Left cardiac atrium (tissue), 4 donors: ENCODE results near the gene LDLR. TPM values are rescaled to one million over a fixed set of nuclear protein-coding genes. Genes with fewer than 3 reads are reported as not detected.
"Not testable (repeated sequence)": the region's sequence is repeated elsewhere in the genome, so short reads cannot be mapped to it uniquely, and the experiment has no call there.

ENCODE experiments used
- ATAC-seq, 2 donors: fragments of 200-7000 bp; cut with Tn5 transposase; one replicate each; pipeline ENCODE4 v1.9.1; 2020; ENCODE audit warnings: mild to moderate bottlenecking in 2 of 2, moderate library complexity in 2 of 2
- DNase-seq: peaks from one replicate; pipeline ENCODE4 v3.0.0-alpha.2; 2020
- intact Hi-C, 2 donors: fragments of 100-400 bp; cut with DNase I; formaldehyde crosslinking; loops; one replicate each; pipeline versions ENCODE4 v1.14.1 to v1.15.1; 2022 to 2023
- total RNA-seq, 2 donors: library from RNA; stranded (reverse); fragmentation: NEBNext Ultra II Directional; extraction: Animal tissue kit (Norgen Biotek cat#: 25700); gene quantifications; one replicate each; pipeline ENCODE4 v1.2.1, GENCODE V29; 2021
- donor health status: DM: no; HTN: yes; CAD: no.
- donor health status: DM: no; HTN: yes; CAD: no; lungs with severe emphysema.
- donor health status: DM: yes; HTN: yes; CAD: no.
- donor health status: Dilated cardiomyopathy.

Gene LDLR
- total RNA-seq, 2 donors from 2014 or later = 24.4 to 80.0 TPM

- ATAC-seq = no peak
- no peak for DNase-seq
- intact Hi-C loops = no loop called here
Observed at GRCh38 chr19:11098861-11099260, 9.6 kb downstream of the LDLR start.

- no peak for DNase-seq
- intact Hi-C loops = no loop called here
Observed at GRCh38 chr19:11100049-11100448, 10.8 kb downstream of the LDLR start.

DNA sequence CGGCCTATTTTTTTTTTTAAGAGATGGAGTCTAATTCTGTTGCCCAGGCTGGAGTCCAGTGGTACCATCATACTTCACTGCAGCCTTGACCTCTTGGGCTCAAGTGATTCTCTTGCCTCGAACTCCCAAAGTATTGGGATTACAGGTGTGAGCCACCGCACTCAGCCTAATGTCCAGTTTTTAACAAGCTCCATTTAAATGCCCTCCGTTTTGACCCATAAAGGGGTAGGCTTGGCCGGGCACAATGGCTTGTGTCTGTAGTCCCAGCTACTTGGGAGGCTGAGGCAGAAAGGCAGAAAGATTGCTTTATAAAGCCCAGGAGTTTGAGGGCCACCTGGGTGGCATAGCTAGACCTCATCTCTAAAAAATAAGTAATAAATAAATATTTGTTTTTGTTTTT lies 11.8 kb downstream of the LDLR start:
- no peak for DNase-seq
- no peak for ATAC-seq
- intact Hi-C loops = no loop called here

More at GRCh38 chr19:11100049-11100448, 10.8 kb downstream of the LDLR start:
- ATAC-seq = no peak

DNA sequence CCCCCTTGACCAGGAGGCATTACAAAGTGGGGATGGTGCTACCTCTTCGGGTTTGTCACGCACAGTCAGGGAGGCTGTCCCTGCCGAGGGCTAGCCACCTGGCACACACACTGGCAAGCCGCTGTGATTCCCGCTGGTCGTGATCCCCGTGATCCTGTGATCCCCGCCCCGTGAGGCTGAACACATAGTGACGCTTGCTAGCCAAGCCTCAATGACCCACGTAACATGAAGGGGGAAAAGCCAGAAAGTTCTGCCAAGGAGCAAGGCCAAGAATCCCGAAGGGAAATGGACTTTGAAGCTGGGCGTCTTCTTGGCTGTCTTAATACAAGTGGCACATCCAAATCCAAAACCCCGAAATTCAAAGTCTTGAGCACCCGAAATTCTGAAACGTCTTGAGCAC lies 13.7 kb downstream of the LDLR start:
- intact Hi-C loops = no loop called here
- DNase-seq (no peak), ATAC-seq (peak in 1 of 2 donors; percentile 85)

DNA sequence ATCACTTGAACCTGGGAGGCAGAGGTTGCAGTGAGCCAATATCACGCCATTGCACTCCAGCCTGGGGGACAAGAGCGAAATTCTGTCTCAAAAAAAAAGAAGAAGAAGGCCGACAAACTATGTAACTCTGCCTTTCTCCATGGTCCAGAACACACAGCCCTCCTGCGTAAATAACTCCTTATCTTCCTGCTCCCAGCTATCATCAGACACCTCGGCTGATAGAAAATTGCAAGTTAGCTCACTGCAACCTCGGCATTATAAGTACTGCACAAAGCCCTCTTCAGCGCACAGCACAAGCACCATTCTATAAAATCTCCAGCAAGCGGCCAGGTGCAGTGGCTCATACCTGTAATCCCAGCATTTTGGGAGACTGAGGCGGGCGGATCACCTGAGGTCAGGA lies 14.4 kb downstream of the LDLR start:
- intact Hi-C loops, DNase-seq: not testable (repeated sequence)
- ATAC-seq = peak in 1 of 2 donors; percentile 7

DNA sequence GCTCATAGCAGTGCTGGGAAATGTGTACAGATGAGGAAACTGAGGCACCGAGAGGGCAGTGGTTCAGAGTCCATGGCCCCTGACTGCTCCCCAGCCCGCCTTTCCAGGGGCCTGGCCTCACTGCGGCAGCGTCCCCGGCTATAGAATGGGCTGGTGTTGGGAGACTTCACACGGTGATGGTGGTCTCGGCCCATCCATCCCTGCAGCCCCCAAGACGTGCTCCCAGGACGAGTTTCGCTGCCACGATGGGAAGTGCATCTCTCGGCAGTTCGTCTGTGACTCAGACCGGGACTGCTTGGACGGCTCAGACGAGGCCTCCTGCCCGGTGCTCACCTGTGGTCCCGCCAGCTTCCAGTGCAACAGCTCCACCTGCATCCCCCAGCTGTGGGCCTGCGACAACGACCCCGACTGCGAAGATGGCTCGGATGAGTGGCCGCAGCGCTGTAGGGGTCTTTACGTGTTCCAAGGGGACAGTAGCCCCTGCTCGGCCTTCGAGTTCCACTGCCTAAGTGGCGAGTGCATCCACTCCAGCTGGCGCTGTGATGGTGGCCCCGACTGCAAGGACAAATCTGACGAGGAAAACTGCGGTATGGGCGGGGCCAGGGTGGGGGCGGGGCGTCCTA lies 15.9 kb downstream of the LDLR start:
- intact Hi-C loops = no loop called here
- DNase-seq (no peak), ATAC-seq (peak in 1 of 2 donors; percentile 15)

GRCh38 chr19:11106477-11106876 lies 17.2 kb downstream of the LDLR start:
- peak in 1 of 2 donors; percentile 71 for ATAC-seq
- intact Hi-C loops = no loop called here
- DNase-seq = peak; percentile 65

- intact Hi-C loops = no loop called here
- no peak for ATAC-seq
- DNase-seq = no peak
Observed at GRCh38 chr19:11108746-11109145, 19.5 kb downstream of the LDLR start.

- DNase-seq (no peak), ATAC-seq (no peak)
- intact Hi-C loops = no loop called here
Observed at GRCh38 chr19:11111117-11111770, 22.0 kb downstream of the LDLR start.

DNA sequence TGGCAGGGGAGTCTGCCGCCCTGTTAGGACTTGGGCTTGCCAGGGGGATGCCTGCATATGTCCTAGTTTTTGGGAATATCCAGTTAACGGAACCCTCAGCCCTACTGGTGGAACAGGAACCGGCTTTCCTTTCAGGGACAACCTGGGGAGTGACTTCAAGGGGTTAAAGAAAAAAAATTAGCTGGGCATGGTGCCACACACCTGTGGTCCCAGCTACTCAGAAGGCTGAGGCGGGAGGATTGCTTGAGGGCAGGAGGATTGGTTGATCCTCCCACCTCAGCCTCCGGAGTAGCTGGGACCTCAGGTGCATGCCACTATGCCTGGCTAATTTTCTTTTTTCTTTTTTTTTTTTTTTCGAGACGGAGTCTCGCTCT lies 22.5 kb downstream of the LDLR start:
- intact Hi-C loops = no loop called here
- no peak for ATAC-seq

DNA sequence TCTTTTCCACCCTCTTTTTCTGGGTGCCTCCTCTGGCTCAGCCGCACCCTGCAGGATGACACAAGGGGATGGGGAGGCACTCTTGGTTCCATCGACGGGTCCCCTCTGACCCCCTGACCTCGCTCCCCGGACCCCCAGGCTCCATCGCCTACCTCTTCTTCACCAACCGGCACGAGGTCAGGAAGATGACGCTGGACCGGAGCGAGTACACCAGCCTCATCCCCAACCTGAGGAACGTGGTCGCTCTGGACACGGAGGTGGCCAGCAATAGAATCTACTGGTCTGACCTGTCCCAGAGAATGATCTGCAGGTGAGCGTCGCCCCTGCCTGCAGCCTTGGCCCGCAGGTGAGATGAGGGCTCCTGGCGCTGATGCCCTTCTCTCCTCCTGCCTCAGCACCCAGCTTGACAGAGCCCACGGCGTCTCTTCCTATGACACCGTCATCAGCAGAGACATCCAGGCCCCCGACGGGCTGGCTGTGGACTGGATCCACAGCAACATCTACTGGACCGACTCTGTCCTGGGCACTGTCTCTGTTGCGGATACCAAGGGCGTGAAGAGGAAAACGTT lies 24.0 kb downstream of the LDLR start:
- no peak for ATAC-seq

More for the DNA sequence above, 22.5 kb downstream of the LDLR start:
- DNase-seq = no peak

DNA sequence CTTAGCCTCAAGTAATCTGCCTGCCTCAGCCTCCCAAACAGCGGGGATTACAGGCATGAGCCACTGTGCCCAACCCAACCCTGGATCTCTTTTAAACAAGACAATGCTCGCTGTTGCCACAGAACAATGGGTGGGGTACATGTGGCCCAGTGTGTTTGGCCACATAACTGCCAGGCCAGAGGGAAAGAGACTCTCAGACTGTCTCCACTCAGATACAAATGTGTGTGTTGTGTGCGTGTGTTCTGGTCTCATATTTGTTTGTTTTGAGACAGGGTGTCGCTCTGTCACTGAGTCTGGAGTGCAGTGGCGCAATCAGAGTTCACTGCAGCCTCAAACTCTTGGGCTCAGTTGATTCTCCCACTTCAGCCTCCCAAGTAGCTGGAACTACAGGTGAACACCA lies 25.8 kb downstream of the LDLR start:
- no peak for DNase-seq
- intact Hi-C loops = no loop called here
- ATAC-seq = no peak

More for the DNA sequence above, 24.0 kb downstream of the LDLR start:
- intact Hi-C loops = no loop called here
- no peak for DNase-seq

DNA sequence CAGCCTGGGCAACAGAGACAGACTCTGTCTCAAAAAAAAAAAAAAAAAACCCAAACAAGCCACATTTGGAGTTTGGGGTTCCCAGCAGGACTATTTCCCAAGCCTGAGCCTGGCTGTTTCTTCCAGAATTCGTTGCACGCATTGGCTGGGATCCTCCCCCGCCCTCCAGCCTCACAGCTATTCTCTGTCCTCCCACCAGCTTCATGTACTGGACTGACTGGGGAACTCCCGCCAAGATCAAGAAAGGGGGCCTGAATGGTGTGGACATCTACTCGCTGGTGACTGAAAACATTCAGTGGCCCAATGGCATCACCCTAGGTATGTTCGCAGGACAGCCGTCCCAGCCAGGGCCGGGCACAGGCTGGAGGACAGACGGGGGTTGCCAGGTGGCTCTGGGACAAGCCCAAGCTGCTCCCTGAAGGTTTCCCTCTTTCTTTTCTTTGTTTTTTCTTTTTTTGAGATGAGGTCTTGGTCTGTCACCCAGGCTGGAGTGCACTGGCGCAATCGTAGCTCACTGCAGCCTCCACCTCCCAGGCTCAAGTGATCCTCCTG lies 26.7 kb downstream of the LDLR start:
- intact Hi-C loops = no loop called here
- DNase-seq (no peak), ATAC-seq (peak in 1 of 2 donors; percentile 32)

DNA sequence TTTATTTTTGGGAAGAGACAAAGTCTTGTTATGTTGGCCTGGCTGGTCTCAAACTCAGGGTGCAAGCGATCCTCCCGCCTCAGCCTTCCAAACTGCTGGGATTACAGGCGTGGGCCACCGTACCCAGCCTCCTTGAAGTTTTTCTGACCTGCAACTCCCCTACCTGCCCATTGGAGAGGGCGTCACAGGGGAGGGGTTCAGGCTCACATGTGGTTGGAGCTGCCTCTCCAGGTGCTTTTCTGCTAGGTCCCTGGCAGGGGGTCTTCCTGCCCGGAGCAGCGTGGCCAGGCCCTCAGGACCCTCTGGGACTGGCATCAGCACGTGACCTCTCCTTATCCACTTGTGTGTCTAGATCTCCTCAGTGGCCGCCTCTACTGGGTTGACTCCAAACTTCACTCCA lies 27.2 kb downstream of the LDLR start:
- DNase-seq = no peak
- intact Hi-C loops = no loop called here
- no peak for ATAC-seq

DNA sequence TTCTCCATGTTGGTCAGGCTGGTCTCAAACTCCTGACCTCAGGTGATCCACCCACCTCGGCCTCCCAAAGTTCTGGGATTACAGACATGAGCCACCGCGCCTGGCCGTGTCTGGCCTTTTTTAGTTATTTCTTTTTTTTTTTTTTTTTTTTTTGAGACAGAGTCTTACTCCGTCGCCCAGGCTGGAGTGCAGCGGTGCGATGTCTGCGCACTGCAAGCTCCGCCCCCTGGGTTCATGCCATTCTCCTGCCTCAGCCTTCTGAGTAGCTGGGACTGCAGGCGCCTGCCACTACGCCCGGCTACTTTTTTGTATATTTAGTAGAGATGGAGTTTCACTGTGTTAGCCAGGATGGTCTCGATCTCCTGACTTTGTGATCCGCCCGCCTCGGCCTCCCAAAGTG lies 32.7 kb downstream of the LDLR start:
- ATAC-seq, DNase-seq, intact Hi-C loops: not testable (repeated sequence)

DNA sequence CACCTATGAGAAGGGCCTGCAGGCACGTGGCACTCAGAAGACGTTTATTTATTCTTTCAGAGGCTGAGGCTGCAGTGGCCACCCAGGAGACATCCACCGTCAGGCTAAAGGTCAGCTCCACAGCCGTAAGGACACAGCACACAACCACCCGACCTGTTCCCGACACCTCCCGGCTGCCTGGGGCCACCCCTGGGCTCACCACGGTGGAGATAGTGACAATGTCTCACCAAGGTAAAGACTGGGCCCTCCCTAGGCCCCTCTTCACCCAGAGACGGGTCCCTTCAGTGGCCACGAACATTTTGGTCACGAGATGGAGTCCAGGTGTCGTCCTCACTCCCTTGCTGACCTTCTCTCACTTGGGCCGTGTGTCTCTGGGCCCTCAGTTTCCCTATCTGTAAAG lies 33.9 kb downstream of the LDLR start:
- DNase-seq = no peak
- intact Hi-C loops = no loop called here
- no peak for ATAC-seq

DNA sequence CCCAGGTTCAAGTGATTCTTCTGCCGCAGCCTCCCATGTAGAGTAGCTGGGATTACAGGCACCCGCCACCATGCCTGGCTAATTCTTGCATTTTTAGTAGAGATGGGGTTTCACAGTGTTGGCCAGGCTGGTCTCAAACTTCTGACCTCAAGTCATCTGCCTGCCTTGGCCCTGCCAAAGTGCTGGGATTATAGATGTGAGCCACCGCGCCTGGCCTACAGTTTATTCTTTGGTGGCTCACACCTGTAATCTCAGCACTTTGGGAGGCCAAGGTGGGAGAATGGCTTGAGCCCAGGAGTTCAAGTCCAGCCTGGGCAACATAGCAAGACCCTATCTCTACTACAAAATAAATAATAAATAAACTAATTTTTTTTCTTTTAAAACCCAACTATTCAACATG lies 34.9 kb downstream of the LDLR start:
- ATAC-seq, intact Hi-C loops, DNase-seq: not testable (repeated sequence)

GRCh38 chr19:11125994-11126685 lies 36.9 kb downstream of the LDLR start:
- ATAC-seq (peak; percentile 67 to 76), DNase-seq (peak; percentile 83)
- intact Hi-C loops = loop anchor here (2.0 to 5.0 kb wide), 2 partner anchors 89 kb away; no protein-coding TSS in a partner anchor

- no peak for ATAC-seq
- no peak for DNase-seq
- intact Hi-C loops = loop anchor here (2.0 to 5.0 kb wide), 2 partner anchors 91 kb away; no protein-coding TSS in a partner anchor
Observed at GRCh38 chr19:11127905-11128304, 38.6 kb downstream of the LDLR start.
